ENCODE results near the gene BTBD9.

BTBD9 gene

GRCh38 chr6:38279963-38280588 is 359.7 kb downstream of the BTBD9 start:
- DNase-seq (ENCODE audit: low read depth): no peak
- TF ChIP-seq CTCF (IDR thresholded peaks at IDR 0.05; ENCODE audit: insufficient read depth, low read depth, low read length, missing control alignments): no peak
- no peak overlapping the region for H3K4me3 ChIP-seq (ENCODE audit: low read length)

- no peak for TF ChIP-seq CTCF (IDR thresholded peaks at IDR 0.05; ENCODE audit: insufficient read depth, low read depth, low read length, missing control alignments)
- no peak for DNase-seq (ENCODE audit: low read depth)
- no peak overlapping the region for H3K4me3 ChIP-seq (ENCODE audit: low read length)
Measured at GRCh38 chr6:38279423-38279822, 360.3 kb downstream of the BTBD9 start.

- TF ChIP-seq CTCF (IDR thresholded peaks at IDR 0.05; ENCODE audit: insufficient read depth, low read depth, low read length, missing control alignments): no peak
- no peak for DNase-seq (ENCODE audit: low read depth)
- H3K4me3 ChIP-seq (ENCODE audit: low read length): no peak overlapping the region
Measured at GRCh38 chr6:38273325-38273724, 366.4 kb downstream of the BTBD9 start.

GRCh38 chr6:38272222-38272621 is 367.5 kb downstream of the BTBD9 start:
- no peak for DNase-seq (ENCODE audit: low read depth)
- H3K4me3 ChIP-seq (ENCODE audit: low read length): no peak overlapping the region
- no peak for TF ChIP-seq CTCF (IDR thresholded peaks at IDR 0.05; ENCODE audit: insufficient read depth, low read depth, low read length, missing control alignments)

- no peak for DNase-seq (ENCODE audit: low read depth)
- no peak for TF ChIP-seq CTCF (IDR thresholded peaks at IDR 0.05; ENCODE audit: insufficient read depth, low read depth, low read length, missing control alignments)
- H3K4me3 ChIP-seq (ENCODE audit: low read length): no peak overlapping the region
Measured at GRCh38 chr6:38271081-38271480, 368.6 kb downstream of the BTBD9 start.

GRCh38 chr6:38270367-38270766 is 369.4 kb downstream of the BTBD9 start:
- no peak overlapping the region for H3K4me3 ChIP-seq (ENCODE audit: low read length)
- DNase-seq (ENCODE audit: low read depth): no peak
- TF ChIP-seq CTCF (IDR thresholded peaks at IDR 0.05; ENCODE audit: insufficient read depth, low read depth, low read length, missing control alignments): no peak

- TF ChIP-seq CTCF (IDR thresholded peaks at IDR 0.05; ENCODE audit: insufficient read depth, low read depth, low read length, missing control alignments): no peak
- DNase-seq (ENCODE audit: low read depth): no peak
- H3K4me3 ChIP-seq (ENCODE audit: low read length): no peak overlapping the region
Measured at GRCh38 chr6:38269461-38270172, 370.1 kb downstream of the BTBD9 start.
